GM12878 (cell line): Measurements from ENCODE around the gene HMCN2. TPM values are rescaled to one million over a fixed set of nuclear protein-coding genes. Genes with fewer than 3 reads are reported as not detected.

ENCODE experiments used
- ATAC-seq: fragments of 200-7000 bp; cut with Tn5 transposase; 3 replicates; pipeline ENCODE4 v1.9.1; 2020; ENCODE audit warnings: mild to moderate bottlenecking, moderate library complexity
- BruUV-seq: library from RNA; stranded (reverse); fragments of 400-500 nt; replicated peaks from 2 replicates; lab custom pipeline; 2021; lab: Mats Ljungman, UMichigan
- CTCF ChIA-PET: fragments of 300-600 bp; sonication (Branson Sonifier 250); formaldehyde crosslinking; extraction: SDS; loops from one replicate; lab custom pipeline; 2021; ENCODE audit warnings: inconsistent platforms; lab: Yijun Ruan, JAX
- POLR2A ChIA-PET: fragments of 350-600 bp; formaldehyde crosslinking; extraction: SDS; loops from one replicate; lab custom pipeline; 2021; ENCODE audit warnings: inconsistent platforms; lab: Charles Lee
- RAD21 ChIA-PET: fragments of 300-600 bp; sonication (Branson Sonifier 250); formaldehyde crosslinking; loops from one replicate; lab custom pipeline; 2023; ENCODE audit warnings: antibody characterized with exemption; ENCODE audit not compliant: unreplicated experiment; lab: Charles Lee
- SMC1A ChIA-PET: fragments of 300-600 bp; sonication (Branson Sonifier 250); formaldehyde crosslinking; loops from one replicate; lab custom pipeline; 2023; ENCODE audit not compliant: unreplicated experiment, uncharacterized antibody; lab: Charles Lee
- DNase-seq: peaks from one replicate; pipeline ENCODE4 v3.0.0-alpha.2; 2011; ENCODE audit warnings: low read depth, low spot score
- FAIRE-seq: peaks from 3 replicates; lab custom pipeline; 2011; peaks lifted over from hg19 to GRCh38; lab: Jason Lieb, UNC
- H2AFZ ChIP-seq: 2 replicates; pipeline ENCODE4 v1.6.0; 2011; ENCODE audit warnings: low read depth, low read length, control low read depth; ENCODE audit not compliant: control insufficient read depth
- H3K27ac ChIP-seq: 2 replicates; pipeline ENCODE4 v1.5.1; 2011; ENCODE audit warnings: control low read depth; ENCODE audit not compliant: control insufficient read depth, insufficient read depth
- H3K27me3 ChIP-seq, 2 experiments: replicated peaks in 1 of 2; 2 replicates each; pipeline versions ENCODE4 v1.6.0 to v1.6.1; 2011; ENCODE audit warnings: low read length in 1 of 2; ENCODE audit not compliant: control insufficient read depth in 2 of 2, insufficient read depth in 2 of 2
- H3K36me3 ChIP-seq, 2 experiments: 2 replicates each; pipeline ENCODE4 v1.5.1; 2011; ENCODE audit warnings: low read length in 1 of 2; ENCODE audit not compliant: control insufficient read depth in 2 of 2, insufficient read depth in 2 of 2
- H3K4me1 ChIP-seq: 2 replicates; pipeline ENCODE4 v1.6.1; 2011; ENCODE audit warnings: mild to moderate bottlenecking, low read length, moderate library complexity, mixed read lengths; ENCODE audit not compliant: control insufficient read depth, insufficient read depth
- H3K4me2 ChIP-seq: 2 replicates; pipeline ENCODE4 v1.6.0; 2011; ENCODE audit warnings: control low read depth; ENCODE audit not compliant: control insufficient read depth, insufficient read depth
- H3K4me3 ChIP-seq: fragments of 200-600 bp; sonication (generic); 2 replicates; pipeline ENCODE4 v1.5.1; 2016
- H3K79me2 ChIP-seq: 2 replicates; pipeline ENCODE4 v1.6.0; 2011; ENCODE audit warnings: low read length; ENCODE audit not compliant: control insufficient read depth, insufficient read depth
- H3K9ac ChIP-seq: 2 replicates; pipeline ENCODE4 v1.8.0; 2011; ENCODE audit warnings: low read length, control low read depth, mixed read lengths; ENCODE audit not compliant: control insufficient read depth, insufficient read depth
- H3K9me3 ChIP-seq: replicated peaks from 3 replicates; pipeline ENCODE4 v1.5.1; 2011; ENCODE audit warnings: mild to moderate bottlenecking, low read length; ENCODE audit not compliant: control insufficient read depth, insufficient read depth
- H4K20me1 ChIP-seq: 2 replicates; pipeline ENCODE4 v1.6.0; 2011; ENCODE audit not compliant: control insufficient read depth, insufficient read depth
- RAD21 ChIP-seq: IDR thresholded peaks from 2 replicates; pipeline ENCODE4 v1.6.1; 2011; ENCODE audit warnings: mild to moderate bottlenecking, low read depth, low read length, moderate library complexity; ENCODE audit not compliant: insufficient read depth
- SMAD1 ChIP-seq: fragments of 450-650 bp; IDR thresholded peaks from 2 replicates; pipeline ENCODE4 v1.6.1; 2018; ENCODE audit warnings: mild to moderate bottlenecking, low read depth; ENCODE audit not compliant: partially characterized antibody
- SMC3 ChIP-seq: IDR thresholded peaks from 2 replicates; pipeline ENCODE4 v1.6.1; 2011; ENCODE audit warnings: low read length, improper control_type of control experiment, borderline replicate concordance
- WGBS: methylation state at CpG from one replicate; pipeline ENCODE4 v1.1.6; 2016; ENCODE audit warnings: low lambda C conversion rate; ENCODE audit not compliant: insufficient replicate concordance, insufficient coverage; ENCODE audit errors: missing lambda C conversion rate; 5-methylcytosine and 5-hydroxymethylcytosine counted together
- in situ Hi-C: fragments of 300-500 bp; cut with MboI; formaldehyde crosslinking; loops from 9 replicates; pipeline ENCODE4 v1.14.3; 2018; ENCODE audit warnings: mixed read lengths
- intact Hi-C: fragments of 100-400 bp; cut with micrococcal nuclease; formaldehyde crosslinking; loops from one replicate; pipeline ENCODE4 v1.14.2; 2022; ENCODE audit not compliant: unreplicated experiment
- polyA plus RNA-seq, 11 experiments: library from polyadenylated mRNA; depleted of rRNA in 4 of 11; unstranded in 6 of 11; stranded (reverse) in 5 of 11; fragments of >200 nt; fragmentation: Nextera tagmentation in 4 of 11; fragmentation: Illumina TruSeq in 1 of 11; extraction: Ambion mirVana in 4 of 11; extraction: Trizol in 1 of 11; gene quantifications; 1 replicate in 1 of 11; 2 replicates in 10 of 11; pipeline versions ENCODE4 v1.2.1 to v1.2.3, GENCODE V29; 2011 to 2016; ENCODE audit warnings: inconsistent platforms in 2 of 11, missing spikeins in 2 of 11, low read depth in 1 of 11
- total RNA-seq, 4 experiments: library from RNA; depleted of rRNA in 3 of 4; stranded (reverse); fragments of >200 nt in 3 of 4; fragmentation: Illumina TruSeq in 1 of 4; extraction: Trizol in 1 of 4; gene quantifications; 2 replicates each; pipeline versions ENCODE4 v1.2.1 to v1.2.3, GENCODE V29; 2013 to 2021
- TF ChIP-seq, protein P1 (sequence below), 3 experiments: IDR thresholded peaks in 2 of 3; conservative IDR thresholded peaks in 1 of 3; 2 replicates each; pipeline ENCODE4 v1.5.1; 2011; ENCODE audit warnings: low read depth in 3 of 3, low read length in 3 of 3, mild to moderate bottlenecking in 3 of 3, control low read depth in 2 of 3, moderate library complexity in 2 of 3, inconsistent platforms in 1 of 3, mixed read lengths in 1 of 3; ENCODE audit not compliant: control insufficient read depth in 2 of 3, insufficient read depth in 1 of 3; ENCODE audit errors: extremely low read depth in 1 of 3

HMCN2 gene
- total and polyA plus RNA-seq, 10 of the 15 experiments (the other 5 are each of a cell fraction or from before 2014, with no cell fraction given): 0.04 TPM; not detected in 9

DNA sequence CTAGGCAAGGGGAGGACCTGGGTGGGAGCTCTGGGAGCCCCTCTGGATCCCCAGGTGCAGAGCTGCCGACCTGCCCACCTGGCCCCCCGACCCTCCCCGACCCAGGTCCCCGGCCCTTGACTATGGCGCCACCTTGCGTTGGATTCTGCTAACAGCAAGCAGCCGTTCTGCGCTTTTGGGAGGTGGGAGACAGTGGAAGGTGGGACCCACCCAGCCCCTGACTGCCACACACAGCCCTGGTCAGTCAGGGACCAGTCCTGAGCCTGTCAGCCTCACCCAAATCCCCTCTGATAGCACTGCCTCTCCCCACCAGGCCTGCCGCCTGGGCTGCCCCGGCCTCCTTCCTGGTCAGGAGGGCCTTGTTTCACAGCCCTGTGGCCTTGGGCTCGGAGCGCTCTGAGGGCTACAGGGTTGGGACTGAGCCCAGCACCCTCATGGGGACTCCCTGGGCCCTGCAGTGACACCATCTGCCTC, 77.9 kb downstream of the HMCN2 start:
- H3K9me3 ChIP-seq: no peaks in the 10 kb centered on the region
- ChIA-PET SMC1A (no interaction called here), CTCF (interaction anchor here (0.8 to 1.1 kb wide), 4 partner anchors 8 to 236 kb away, joined by 3 to 4 read pairs (median 3); no protein-coding TSS in a partner anchor), RAD21 (no interaction called here), POLR2A (no interaction called here)
- DNase-seq (no peak), ATAC-seq (peak; percentile 44; the same call in 2 of the 3 replicates), FAIRE-seq (no peak)
- no peak overlapping the region for H3K9ac ChIP-seq
- 24% methylated on average over 7 of the region's 12 CpGs for WGBS
- H4K20me1 ChIP-seq: no peaks in the 10 kb centered on the region
- in situ Hi-C loops (no loop called here), intact Hi-C loops (loop anchor here (5.0 kb wide), 2 partner anchors 106 to 236 kb away; no protein-coding TSS in a partner anchor)
- TF ChIP-seq SMC3: peak; percentile 61
- TF ChIP-seq SMAD1: no peak
- peak; percentile 64 for TF ChIP-seq RAD21
- TF ChIP-seq, protein P1, sequence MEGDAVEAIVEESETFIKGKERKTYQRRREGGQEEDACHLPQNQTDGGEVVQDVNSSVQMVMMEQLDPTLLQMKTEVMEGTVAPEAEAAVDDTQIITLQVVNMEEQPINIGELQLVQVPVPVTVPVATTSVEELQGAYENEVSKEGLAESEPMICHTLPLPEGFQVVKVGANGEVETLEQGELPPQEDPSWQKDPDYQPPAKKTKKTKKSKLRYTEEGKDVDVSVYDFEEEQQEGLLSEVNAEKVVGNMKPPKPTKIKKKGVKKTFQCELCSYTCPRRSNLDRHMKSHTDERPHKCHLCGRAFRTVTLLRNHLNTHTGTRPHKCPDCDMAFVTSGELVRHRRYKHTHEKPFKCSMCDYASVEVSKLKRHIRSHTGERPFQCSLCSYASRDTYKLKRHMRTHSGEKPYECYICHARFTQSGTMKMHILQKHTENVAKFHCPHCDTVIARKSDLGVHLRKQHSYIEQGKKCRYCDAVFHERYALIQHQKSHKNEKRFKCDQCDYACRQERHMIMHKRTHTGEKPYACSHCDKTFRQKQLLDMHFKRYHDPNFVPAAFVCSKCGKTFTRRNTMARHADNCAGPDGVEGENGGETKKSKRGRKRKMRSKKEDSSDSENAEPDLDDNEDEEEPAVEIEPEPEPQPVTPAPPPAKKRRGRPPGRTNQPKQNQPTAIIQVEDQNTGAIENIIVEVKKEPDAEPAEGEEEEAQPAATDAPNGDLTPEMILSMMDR (IDR thresholded peaks at IDR 0.05 in 2 of 3, conservative IDR thresholded peaks at IDR 0.05 in 1 of 3; ENCODE audit: control insufficient read depth in 2 of 3, extremely low read depth in 1 of 3, insufficient read depth in 1 of 3, low read depth in 3 of 3, low read length in 3 of 3): peak; percentile 57 to 78 (median 61)
- no peak overlapping the region for H3K4me2 ChIP-seq
- H3K79me2 ChIP-seq: no peaks in the 10 kb centered on the region
- H3K27ac ChIP-seq: no peak overlapping the region
- H3K4me3 ChIP-seq: no peak overlapping the region
- no peaks in the 10 kb centered on the region for H3K4me1 ChIP-seq
- no peaks in the 10 kb centered on the region for H3K36me3 ChIP-seq
- H3K27me3 ChIP-seq: no peaks in the 10 kb centered on the region
- H2AFZ ChIP-seq: no peak overlapping the region
- BruUV-seq: no TSS peak
